GM19397 (cell line): ENCODE measurements around the gene TMCC3.
"Not testable (repeated sequence)": the region's sequence is repeated elsewhere in the genome, so short reads cannot be mapped to it uniquely, and the experiment has no call there.

Source experiments
- ATAC-seq: cut with Tn5 transposase; IDR thresholded peaks from one replicate; pipeline ENCODE4 v1.9.1; 2021; ENCODE audit warnings: mild to moderate bottlenecking, moderate library complexity; ENCODE audit not compliant: unreplicated experiment

TMCC3 gene

GRCh38 chr12:94604366-94604698 lies 46.0 kb downstream of the TMCC3 start:
- ATAC-seq: no peak

- no peak for ATAC-seq
Observed at GRCh38 chr12:94603434-94604365, 46.7 kb downstream of the TMCC3 start.

- no peak for ATAC-seq
Observed at GRCh38 chr12:94602024-94602423, 48.3 kb downstream of the TMCC3 start.

GRCh38 chr12:94601307-94601706 lies 49.0 kb downstream of the TMCC3 start:
- not testable (repeated sequence) for ATAC-seq

- no peak for ATAC-seq
Observed at GRCh38 chr12:94599189-94599588, 51.2 kb downstream of the TMCC3 start.

- ATAC-seq: no peak
Observed at GRCh38 chr12:94597268-94597667, 53.1 kb downstream of the TMCC3 start.

GRCh38 chr12:94596596-94596995 lies 53.8 kb downstream of the TMCC3 start:
- no peak for ATAC-seq

- ATAC-seq: no peak
Observed at GRCh38 chr12:94595152-94595551, 55.2 kb downstream of the TMCC3 start.

- ATAC-seq: no peak
Observed at GRCh38 chr12:94594443-94594825, 55.9 kb downstream of the TMCC3 start.

GRCh38 chr12:94593822-94594442 lies 56.4 kb downstream of the TMCC3 start:
- ATAC-seq: no peak

GRCh38 chr12:94592723-94593122 lies 57.6 kb downstream of the TMCC3 start:
- not testable (repeated sequence) for ATAC-seq

GRCh38 chr12:94592080-94592479 lies 58.3 kb downstream of the TMCC3 start:
- ATAC-seq: no peak

- ATAC-seq: no peak
Observed at GRCh38 chr12:94590428-94590827, 59.9 kb downstream of the TMCC3 start.

GRCh38 chr12:94589591-94590001 lies 60.8 kb downstream of the TMCC3 start:
- ATAC-seq: no peak

- no peak for ATAC-seq
Observed at GRCh38 chr12:94588346-94588745, 62.0 kb downstream of the TMCC3 start.

- no peak for ATAC-seq
Observed at GRCh38 chr12:94587266-94588241, 62.8 kb downstream of the TMCC3 start.

- no peak for ATAC-seq
Observed at GRCh38 chr12:94586589-94587259, 63.6 kb downstream of the TMCC3 start.

- ATAC-seq: no peak
Observed at GRCh38 chr12:94585626-94586025, 64.7 kb downstream of the TMCC3 start.

- no peak for ATAC-seq
Observed at GRCh38 chr12:94584377-94584776, 66.0 kb downstream of the TMCC3 start.

GRCh38 chr12:94582591-94582990 lies 67.8 kb downstream of the TMCC3 start:
- ATAC-seq: no peak
